Muscle layer of duodenum (tissue), 2 donors: ENCODE data around the gene PABPN1.

ENCODE experiments used
- H3K27ac ChIP-seq: one replicate; pipeline ENCODE4 v1.7.0; 2013; ENCODE audit warnings: mild to moderate bottlenecking, low read length
- H3K27me3 ChIP-seq: one replicate; pipeline ENCODE4 v1.7.0; 2013; ENCODE audit warnings: low read depth, mild to moderate bottlenecking, control low read depth, low read length
- H3K36me3 ChIP-seq, 2 donors: one replicate each; pipeline ENCODE4 v1.7.0; 2013; ENCODE audit warnings: low read length in 2 of 2, control low read depth in 1 of 2, mild to moderate bottlenecking in 1 of 2; ENCODE audit not compliant: insufficient read depth in 2 of 2, control insufficient read depth in 1 of 2
- H3K4me1 ChIP-seq, 2 donors: one replicate each; pipeline ENCODE4 v1.7.0; 2013; ENCODE audit warnings: low read length in 2 of 2, mild to moderate bottlenecking in 2 of 2, control low read depth in 1 of 2, moderate library complexity in 1 of 2; ENCODE audit not compliant: insufficient read depth in 2 of 2, control insufficient read depth in 1 of 2
- H3K4me3 ChIP-seq, 2 donors: one replicate each; pipeline ENCODE4 v1.7.0; 2013; ENCODE audit warnings: low read length in 2 of 2, low read depth in 1 of 2, mild to moderate bottlenecking in 1 of 2
- H3K9me3 ChIP-seq, 2 donors: one replicate each; pipeline ENCODE4 v1.7.0; 2013; ENCODE audit warnings: low read length in 2 of 2, control low read depth in 1 of 2, mild to moderate bottlenecking in 1 of 2; ENCODE audit not compliant: control insufficient read depth in 1 of 2
- donor health status: healthy.

Gene PABPN1

GRCh38 chr14:23294734-23295561 lies 26.3 kb upstream of the PABPN1 start:
- Histone ChIP-seq H3K4me1 (peaks cover 0 to 17% of the 10 kb centered on the region in 2 donors), H3K27ac (no peak overlapping the region), H3K36me3 (peaks cover 4 to 18% of the 10 kb centered on the region in 2 donors), H3K9me3 (no peaks in the 10 kb centered on the region), H3K4me3 (no peak overlapping the region), H3K27me3 (no peaks in the 10 kb centered on the region)

DNA sequence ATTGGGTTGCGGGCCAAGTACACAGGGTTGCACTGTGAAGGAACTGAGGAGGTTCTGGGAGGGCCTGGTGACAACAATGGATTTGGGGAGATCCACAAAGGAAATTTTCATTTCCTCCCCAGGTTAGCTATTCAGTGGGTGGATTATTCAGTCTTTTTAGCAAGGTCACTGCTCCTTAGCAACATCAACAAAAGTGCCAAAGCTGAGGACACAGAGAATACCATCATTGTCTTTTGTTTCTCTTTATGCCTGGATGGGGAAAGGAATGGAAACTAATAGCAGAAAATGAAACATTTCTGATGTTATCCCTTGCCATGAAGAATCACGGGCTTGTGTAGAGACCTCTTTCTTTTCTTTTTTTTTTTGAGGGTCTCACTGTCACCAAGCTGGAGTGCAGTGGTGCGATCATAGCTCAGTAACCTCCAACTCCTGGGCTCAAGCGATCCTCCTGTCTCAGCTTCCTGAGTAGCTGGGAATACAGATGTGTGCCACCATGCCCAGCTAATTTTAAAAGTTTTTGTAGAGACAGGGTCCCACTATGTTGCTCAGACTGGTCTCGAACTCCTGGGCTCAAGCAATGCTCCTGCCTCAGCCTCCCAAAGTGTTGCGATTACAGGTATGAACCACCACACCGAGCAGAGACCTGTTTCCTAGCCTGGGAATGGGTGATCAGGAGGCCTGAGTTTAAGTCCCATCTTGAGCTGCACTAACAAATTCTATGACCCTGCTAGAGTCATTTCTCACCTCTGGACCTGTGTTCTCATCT lies 25.1 kb upstream of the PABPN1 start:
- Histone ChIP-seq H3K27ac (no peak overlapping the region), H3K36me3 (peaks cover 4 to 22% of the 10 kb centered on the region in 2 donors), H3K27me3 (no peaks in the 10 kb centered on the region), H3K9me3 (no peaks in the 10 kb centered on the region), H3K4me1 (peaks cover 5 to 25% of the 10 kb centered on the region in 2 donors), H3K4me3 (no peak overlapping the region)

- Histone ChIP-seq H3K36me3 (peaks cover 4 to 24% of the 10 kb centered on the region in 2 donors), H3K4me1 (peaks cover 5 to 27% of the 10 kb centered on the region in 2 donors), H3K27me3 (no peaks in the 10 kb centered on the region), H3K9me3 (no peaks in the 10 kb centered on the region), H3K4me3 (no peak overlapping the region), H3K27ac (no peak overlapping the region)
These were observed 24.2 kb upstream of the PABPN1 start for GRCh38 chr14:23297096-23297495.

GRCh38 chr14:23297611-23298277 lies 23.5 kb upstream of the PABPN1 start:
- no peaks in the 10 kb centered on the region for H3K27me3 ChIP-seq
- peaks cover 4 to 24% of the 10 kb centered on the region in 2 donors for H3K36me3 ChIP-seq
- no peak overlapping the region for H3K4me3 ChIP-seq
- H3K4me1 ChIP-seq: peaks cover 5 to 29% of the 10 kb centered on the region in 2 donors
- H3K9me3 ChIP-seq: no peaks in the 10 kb centered on the region
- H3K27ac ChIP-seq: no peak overlapping the region

GRCh38 chr14:23299211-23299957 lies 21.9 kb upstream of the PABPN1 start:
- Histone ChIP-seq H3K27ac (peak overlapping the region; percentile 99), H3K4me3 (no peak overlapping the region), H3K36me3 (peaks cover 4 to 24% of the 10 kb centered on the region in 2 donors), H3K27me3 (no peaks in the 10 kb centered on the region), H3K9me3 (no peaks in the 10 kb centered on the region), H3K4me1 (peaks cover 5 to 29% of the 10 kb centered on the region in 2 donors)

GRCh38 chr14:23299986-23300686 lies 21.1 kb upstream of the PABPN1 start:
- Histone ChIP-seq H3K4me1 (peaks cover 5 to 23% of the 10 kb centered on the region in 2 donors), H3K4me3 (peak overlapping the region; percentile 85 to 95), H3K27ac (peak overlapping the region; percentile 99), H3K27me3 (no peaks in the 10 kb centered on the region), H3K9me3 (no peaks in the 10 kb centered on the region), H3K36me3 (peaks cover 4 to 24% of the 10 kb centered on the region in 2 donors)

DNA sequence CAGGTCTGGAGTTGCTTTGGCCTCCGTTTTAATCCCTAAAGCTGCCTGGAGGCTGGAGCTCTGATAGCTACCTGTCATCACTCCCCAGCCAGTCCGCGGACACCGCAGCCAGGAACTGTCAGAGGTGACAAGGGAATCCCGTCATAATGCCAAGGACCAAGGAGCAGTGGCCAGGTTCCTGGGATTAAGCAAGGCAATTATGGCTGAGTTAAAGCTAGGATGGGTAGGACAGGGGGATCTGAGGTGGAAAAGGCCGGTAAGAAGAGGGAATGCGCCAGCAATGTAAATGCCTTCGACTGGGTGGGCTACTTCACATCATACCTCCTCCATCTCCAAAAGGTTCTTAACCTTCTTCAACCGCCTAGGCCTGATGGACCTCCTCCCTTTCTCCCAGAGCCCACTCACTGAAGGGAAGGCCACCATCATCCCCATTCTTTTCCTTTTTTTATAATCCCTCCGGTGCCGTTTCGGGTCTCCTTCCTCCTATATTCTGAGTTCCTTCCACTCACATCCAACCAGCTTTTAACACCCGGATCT lies 20.5 kb upstream of the PABPN1 start:
- H3K27ac ChIP-seq: peak overlapping the region; percentile 99
- H3K9me3 ChIP-seq: no peaks in the 10 kb centered on the region
- H3K27me3 ChIP-seq: no peaks in the 10 kb centered on the region
- H3K4me3 ChIP-seq: peak overlapping the region; percentile 85 to 95
- peaks cover 4 to 24% of the 10 kb centered on the region in 2 donors for H3K36me3 ChIP-seq
- peaks cover 7 to 23% of the 10 kb centered on the region in 2 donors for H3K4me1 ChIP-seq

- Histone ChIP-seq H3K4me1 (peaks cover 13 to 29% of the 10 kb centered on the region in 2 donors), H3K27ac (peak overlapping the region; percentile 99), H3K27me3 (no peaks in the 10 kb centered on the region), H3K36me3 (peaks cover 4 to 24% of the 10 kb centered on the region in 2 donors), H3K9me3 (no peaks in the 10 kb centered on the region), H3K4me3 (peak overlapping the region; percentile 76 to 85)
These were observed 19.8 kb upstream of the PABPN1 start for GRCh38 chr14:23301288-23301968.

DNA sequence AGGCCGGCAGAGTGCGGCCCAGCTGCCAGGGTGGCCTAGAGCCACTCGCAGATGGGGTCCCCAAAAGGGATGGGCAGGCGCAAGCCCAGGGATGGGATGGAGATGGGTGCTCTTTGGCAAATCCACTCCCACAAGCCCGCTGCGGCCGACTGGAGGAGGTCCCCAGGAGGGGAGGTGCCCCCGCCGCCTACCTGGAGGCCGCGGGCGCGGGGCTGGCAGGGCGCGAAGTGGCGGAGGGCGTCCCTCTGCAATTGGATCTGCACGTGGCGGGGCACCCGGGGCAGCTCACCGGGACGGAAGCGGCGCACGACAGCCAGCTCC lies 19.3 kb upstream of the PABPN1 start:
- H3K36me3 ChIP-seq: peaks cover 4 to 24% of the 10 kb centered on the region in 2 donors
- no peaks in the 10 kb centered on the region for H3K9me3 ChIP-seq
- no peaks in the 10 kb centered on the region for H3K27me3 ChIP-seq
- peak overlapping the region; percentile 76 to 85 for H3K4me3 ChIP-seq
- peak overlapping the region; percentile 80 for H3K27ac ChIP-seq
- H3K4me1 ChIP-seq: peaks cover 13 to 29% of the 10 kb centered on the region in 2 donors
